Glutamatergic neuron (in vitro differentiated cells): ENCODE data around the gene RLN3. TPM values are rescaled to one million over a fixed set of nuclear protein-coding genes. Genes with fewer than 3 reads are reported as not detected.
A peak's percentile ranks its signal among the peaks of the same experiment; 100 is the strongest.
"Not testable (repeated sequence)": the region's sequence is repeated elsewhere in the genome, so short reads cannot be mapped to it uniquely, and the experiment has no call there.

Experiments used
- DNase-seq: peaks from one replicate; pipeline ENCODE4 v3.0.0; 2022
- H3K27ac Mint-ChIP-seq: one replicate; pipeline ENCODE4 v1.8.0; 2020; ENCODE audit warnings: mild to moderate bottlenecking, mixed read lengths, inconsistent platforms; ENCODE audit not compliant: unreplicated experiment
- H3K27me3 Mint-ChIP-seq: one replicate; pipeline ENCODE4 v1.8.0; 2020; ENCODE audit warnings: mild to moderate bottlenecking, moderate library complexity, mixed read lengths, inconsistent platforms; ENCODE audit not compliant: unreplicated experiment
- H3K36me3 Mint-ChIP-seq: one replicate; pipeline ENCODE4 v1.8.0; 2020; ENCODE audit warnings: mild to moderate bottlenecking, mixed read lengths, inconsistent platforms; ENCODE audit not compliant: unreplicated experiment
- H3K4me1 Mint-ChIP-seq: one replicate; pipeline ENCODE4 v1.8.0; 2020; ENCODE audit warnings: mild to moderate bottlenecking, low read depth, mixed read lengths, inconsistent platforms; ENCODE audit not compliant: unreplicated experiment
- H3K4me3 Mint-ChIP-seq: one replicate; pipeline ENCODE4 v1.8.0; 2020; ENCODE audit warnings: mild to moderate bottlenecking, mixed read lengths, inconsistent platforms; ENCODE audit not compliant: unreplicated experiment
- H3K9me3 Mint-ChIP-seq: one replicate; pipeline ENCODE4 v1.8.0; 2020; ENCODE audit warnings: mild to moderate bottlenecking, moderate library complexity, mixed read lengths, inconsistent platforms; ENCODE audit not compliant: unreplicated experiment
- CTCF ChIP-seq: fragments of 200-600 bp; sonication (generic); IDR thresholded peaks from one replicate; pipeline ENCODE4 v1.5.0; 2021; ENCODE audit not compliant: partially characterized antibody, unreplicated experiment
- total RNA-seq: library from RNA; stranded (reverse); fragmentation: NEBNext Ultra II Directional; extraction: Animal tissue kit (Norgen Biotek cat#: 25700); gene quantifications from one replicate; pipeline ENCODE4 v1.2.1, GENCODE V29; 2021; ENCODE audit not compliant: unreplicated experiment

Gene RLN3
- total RNA-seq, 1 donor from 2014 or later: not detected

DNA sequence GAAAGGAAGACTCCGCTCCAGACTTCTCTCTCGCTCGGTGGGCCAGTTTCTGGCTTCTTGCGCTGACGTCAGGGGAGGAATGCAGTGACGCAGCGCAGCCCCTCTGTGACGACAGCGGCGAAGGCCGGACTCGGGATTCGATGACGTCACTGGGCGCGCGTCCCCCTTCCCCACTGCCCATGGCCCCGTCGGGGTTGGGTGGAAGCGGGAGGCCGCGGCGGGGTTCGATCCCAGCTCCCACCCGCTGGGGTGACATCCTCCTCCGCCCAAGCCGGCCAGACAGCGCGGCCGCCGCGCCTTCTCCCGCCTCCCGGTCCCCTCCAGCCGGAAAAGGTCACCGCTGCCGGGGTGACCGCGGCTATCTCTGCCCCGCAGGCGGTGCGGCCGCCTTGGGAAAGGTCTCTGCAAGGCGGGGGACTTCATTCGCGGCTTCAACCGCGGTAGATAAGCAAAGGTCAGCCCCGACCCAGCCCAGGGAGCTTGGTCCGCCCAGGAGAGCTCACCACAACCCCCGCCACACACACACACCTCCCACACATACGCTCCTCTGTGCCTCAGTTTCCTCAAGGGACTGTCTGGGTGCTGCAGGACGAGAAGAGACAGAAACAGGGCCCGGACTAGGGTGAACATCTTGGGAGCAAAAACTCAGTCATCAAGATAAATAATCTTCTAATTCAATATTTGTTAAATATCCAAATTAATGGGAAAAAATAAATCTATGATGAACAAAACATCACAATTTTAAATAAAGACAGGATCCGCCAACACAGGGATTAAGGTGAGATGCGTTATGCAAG lies 21.0 kb upstream of the RLN3 start:
- H3K4me3 Mint-ChIP-seq: peak overlapping the region; percentile 93
- no peak for TF ChIP-seq CTCF
- DNase-seq: peak; percentile 93
- H3K27ac Mint-ChIP-seq: peak overlapping the region; percentile 99
- peaks cover 12% of the 10 kb centered on the region for H3K27me3 Mint-ChIP-seq
- H3K4me1 Mint-ChIP-seq: no peaks in the 10 kb centered on the region
- peaks cover 11% of the 10 kb centered on the region for H3K9me3 Mint-ChIP-seq
- no peaks in the 10 kb centered on the region for H3K36me3 Mint-ChIP-seq

- H3K4me1 Mint-ChIP-seq: no peaks in the 10 kb centered on the region
- peaks cover 3% of the 10 kb centered on the region for H3K27me3 Mint-ChIP-seq
- DNase-seq: no peak
- no peaks in the 10 kb centered on the region for H3K36me3 Mint-ChIP-seq
- no peak overlapping the region for H3K27ac Mint-ChIP-seq
- no peak overlapping the region for H3K4me3 Mint-ChIP-seq
- H3K9me3 Mint-ChIP-seq: peaks cover 2% of the 10 kb centered on the region
- no peak for TF ChIP-seq CTCF
Measured at GRCh38 chr19:14012378-14012915, 15.5 kb upstream of the RLN3 start.

GRCh38 chr19:14015524-14016035 lies 12.4 kb upstream of the RLN3 start:
- Mint-ChIP-seq H3K4me1 (no peaks in the 10 kb centered on the region), H3K27me3 (no peaks in the 10 kb centered on the region), H3K36me3 (no peaks in the 10 kb centered on the region), H3K4me3 (no peak overlapping the region), H3K9me3 (peaks cover 1% of the 10 kb centered on the region), H3K27ac (no peak overlapping the region)
- no peak for DNase-seq
- TF ChIP-seq CTCF: no peak

- no peaks in the 10 kb centered on the region for H3K4me1 Mint-ChIP-seq
- no peak overlapping the region for H3K4me3 Mint-ChIP-seq
- no peak for TF ChIP-seq CTCF
- DNase-seq: no peak
- H3K27ac Mint-ChIP-seq: no peak overlapping the region
- H3K27me3 Mint-ChIP-seq: no peaks in the 10 kb centered on the region
- H3K9me3 Mint-ChIP-seq: peaks cover 1% of the 10 kb centered on the region
- H3K36me3 Mint-ChIP-seq: no peaks in the 10 kb centered on the region
Measured at GRCh38 chr19:14019100-14019499, 8.8 kb upstream of the RLN3 start.

DNA sequence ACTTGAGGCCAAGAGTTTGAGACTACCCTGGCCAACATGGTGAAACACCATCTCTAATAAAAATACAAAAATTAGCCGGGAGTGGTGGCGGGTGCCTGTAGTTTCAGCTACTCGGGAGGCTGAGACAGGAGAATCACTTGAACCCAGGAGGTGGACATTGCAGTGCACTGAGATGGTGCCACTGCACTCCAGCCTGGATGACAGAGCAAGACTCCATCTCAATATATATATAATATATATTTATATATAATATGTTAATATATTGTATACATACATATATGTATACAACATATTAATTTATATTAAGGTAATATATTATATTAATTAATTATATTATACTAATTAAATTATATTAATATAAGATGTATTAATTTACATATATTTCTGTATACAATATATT lies 8.2 kb upstream of the RLN3 start:
- H3K4me3 Mint-ChIP-seq, DNase-seq, H3K4me1 Mint-ChIP-seq, H3K9me3 Mint-ChIP-seq, H3K27ac Mint-ChIP-seq, H3K27me3 Mint-ChIP-seq, H3K36me3 Mint-ChIP-seq: not testable (repeated sequence)
